Activated gamma-delta T cell treated with anti-CD3 and anti-CD28 coated beads, Interleukin-2, amount 50 U/mL, for 16 hours (primary cell): ENCODE results near the gene CCS.
A peak's percentile ranks its signal among the peaks of the same experiment; 100 is the strongest.
"Not testable (repeated sequence)": the region's sequence is repeated elsewhere in the genome, so short reads cannot be mapped to it uniquely, and the experiment has no call there.

Source experiments
- DNase-seq: peaks from one replicate; pipeline ENCODE4 v3.0.0-alpha.2; 2020; ENCODE audit warnings: low read depth

CCS gene

GRCh38 chr11:66626382-66626781 lies 33.4 kb downstream of the CCS start:
- DNase-seq = no peak

DNA sequence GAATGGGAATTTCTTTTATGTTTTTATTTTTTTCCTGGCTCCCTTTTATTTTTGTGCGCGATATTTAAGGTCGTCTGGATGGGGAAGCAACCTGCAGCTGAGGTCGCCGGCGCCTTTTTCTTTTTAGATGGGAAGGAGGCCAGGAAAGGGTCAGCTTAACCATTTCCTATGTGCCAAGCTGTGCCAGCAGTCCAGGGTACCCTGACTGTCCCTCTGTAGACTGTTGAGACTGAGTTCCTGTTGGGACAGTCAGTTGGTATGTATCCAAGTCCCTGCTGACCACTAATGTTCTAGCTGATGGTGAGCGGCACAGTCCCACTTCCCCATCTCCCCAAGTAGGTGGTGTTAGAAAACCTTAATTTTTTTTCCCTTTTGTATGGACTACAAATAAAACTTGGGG lies 33.9 kb downstream of the CCS start:
- DNase-seq = no peak

DNA sequence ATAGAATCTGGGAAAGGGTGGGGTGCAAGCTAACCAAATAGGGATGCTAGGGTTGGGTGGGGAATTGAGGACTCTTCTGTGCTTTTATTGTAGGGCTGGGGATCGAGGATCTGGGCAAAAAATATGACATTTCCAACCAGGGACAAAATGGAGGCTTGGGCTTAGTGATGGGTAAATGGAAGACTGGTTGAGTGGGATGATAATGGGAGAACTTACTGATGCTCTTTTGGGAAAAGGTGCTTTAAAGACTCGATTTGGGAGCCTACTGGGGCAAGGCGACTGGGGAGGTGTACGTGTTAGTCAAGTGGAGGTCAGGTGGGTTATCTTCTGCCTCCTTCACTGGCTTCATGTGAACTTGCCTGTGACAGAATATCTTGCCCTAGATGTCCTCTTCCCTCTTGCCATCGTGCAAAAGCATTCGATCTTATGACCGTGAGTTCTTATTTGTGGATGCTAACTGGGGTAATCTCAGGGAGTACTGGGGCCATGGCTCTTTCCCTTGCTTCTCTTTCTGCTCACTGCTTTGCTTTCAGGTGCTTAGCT lies 35.1 kb downstream of the CCS start:
- no peak for DNase-seq

- DNase-seq = no peak
Measured at GRCh38 chr11:66629356-66629755, 36.4 kb downstream of the CCS start.

DNA sequence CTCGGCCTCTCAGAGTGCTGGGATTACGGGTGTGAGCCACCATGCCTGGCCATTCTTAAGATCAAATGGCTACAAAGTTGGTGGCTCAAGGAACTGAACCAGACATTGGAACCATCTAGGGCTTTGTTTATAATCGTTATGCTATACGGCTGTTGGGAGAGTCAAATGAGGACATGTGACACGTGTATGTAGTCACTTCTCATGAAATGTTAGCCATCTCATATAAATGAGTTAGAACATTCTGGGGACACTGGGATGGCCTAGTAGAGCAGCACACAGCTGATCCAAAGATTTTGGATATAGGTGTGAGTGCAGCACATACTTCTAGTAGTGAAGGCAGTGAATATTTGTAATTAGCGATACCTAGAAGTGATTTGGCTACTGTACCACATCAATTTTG lies 38.9 kb downstream of the CCS start:
- DNase-seq = no peak

- no peak for DNase-seq
Measured at GRCh38 chr11:66632952-66633351, 40.0 kb downstream of the CCS start.

DNA sequence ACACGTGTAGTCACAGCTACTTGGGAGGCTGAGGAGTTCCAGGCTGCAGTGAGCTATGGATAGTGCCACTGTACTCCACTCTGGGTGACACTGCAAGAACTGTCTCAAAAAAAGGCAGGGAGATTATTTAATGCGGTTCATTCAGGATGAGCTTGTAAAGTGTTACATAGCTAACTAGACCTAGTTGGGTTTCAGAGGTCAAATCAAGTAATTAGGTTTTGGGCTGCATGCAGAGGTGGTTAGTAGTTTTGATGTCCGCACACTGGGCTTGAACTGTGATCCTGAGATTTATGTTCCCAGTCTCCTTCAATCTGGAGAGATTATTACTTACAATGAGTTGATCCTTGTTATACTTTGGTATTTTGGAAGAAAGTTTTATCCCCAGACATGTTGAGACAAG lies 43.4 kb downstream of the CCS start:
- DNase-seq = no peak

- no peak for DNase-seq
Measured at GRCh38 chr11:66637557-66638176, 44.7 kb downstream of the CCS start.

GRCh38 chr11:66638177-66639065 lies 45.4 kb downstream of the CCS start, which contains the start of gene RBM4:
Gene RBM4 (plus strand): TSS chr11:66638703. CDS start chr11:66639712, 1,009 bp downstream.
- DNase-seq = peak; percentile 94

DNA sequence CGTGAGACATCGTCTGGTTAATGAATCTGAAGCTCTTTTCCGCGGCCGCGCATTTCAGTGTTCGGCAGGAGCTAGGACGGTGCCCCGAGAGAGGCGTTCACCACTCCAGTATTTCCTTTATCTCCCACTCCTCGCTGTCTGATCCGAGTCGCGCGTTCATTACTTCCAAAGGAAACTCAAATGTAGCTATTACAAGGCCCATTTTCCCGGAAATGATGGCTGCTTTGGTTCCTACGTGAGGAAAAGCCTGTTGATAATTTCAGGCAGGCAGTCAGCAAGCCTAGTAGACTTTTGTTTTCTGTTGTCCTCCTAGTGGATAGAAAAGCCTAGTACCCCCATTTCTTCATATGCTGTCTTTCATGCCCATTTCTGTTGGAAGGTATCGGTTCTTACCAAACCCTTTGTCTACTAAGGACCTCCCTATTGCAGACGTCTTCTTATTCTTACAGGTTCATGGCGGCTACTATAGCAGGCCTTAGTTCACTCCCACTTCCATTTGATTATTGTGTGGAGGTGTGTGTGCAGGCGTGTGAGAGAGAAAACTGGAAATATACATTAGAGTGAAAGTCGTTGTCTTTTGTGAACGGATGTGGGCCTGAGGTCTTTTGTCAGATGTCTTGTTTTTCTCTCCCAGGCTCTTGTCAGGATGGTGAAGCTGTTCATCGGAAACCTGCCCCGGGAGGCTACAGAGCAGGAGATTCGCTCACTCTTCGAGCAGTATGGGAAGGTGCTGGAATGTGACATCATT lies 46.3 kb downstream of the CCS start:
- DNase-seq = no peak

GRCh38 chr11:66639814-66640340 lies 46.9 kb downstream of the CCS start:
- not testable (repeated sequence) for DNase-seq

GRCh38 chr11:66641834-66642233 lies 48.8 kb downstream of the CCS start:
- DNase-seq = no peak

DNA sequence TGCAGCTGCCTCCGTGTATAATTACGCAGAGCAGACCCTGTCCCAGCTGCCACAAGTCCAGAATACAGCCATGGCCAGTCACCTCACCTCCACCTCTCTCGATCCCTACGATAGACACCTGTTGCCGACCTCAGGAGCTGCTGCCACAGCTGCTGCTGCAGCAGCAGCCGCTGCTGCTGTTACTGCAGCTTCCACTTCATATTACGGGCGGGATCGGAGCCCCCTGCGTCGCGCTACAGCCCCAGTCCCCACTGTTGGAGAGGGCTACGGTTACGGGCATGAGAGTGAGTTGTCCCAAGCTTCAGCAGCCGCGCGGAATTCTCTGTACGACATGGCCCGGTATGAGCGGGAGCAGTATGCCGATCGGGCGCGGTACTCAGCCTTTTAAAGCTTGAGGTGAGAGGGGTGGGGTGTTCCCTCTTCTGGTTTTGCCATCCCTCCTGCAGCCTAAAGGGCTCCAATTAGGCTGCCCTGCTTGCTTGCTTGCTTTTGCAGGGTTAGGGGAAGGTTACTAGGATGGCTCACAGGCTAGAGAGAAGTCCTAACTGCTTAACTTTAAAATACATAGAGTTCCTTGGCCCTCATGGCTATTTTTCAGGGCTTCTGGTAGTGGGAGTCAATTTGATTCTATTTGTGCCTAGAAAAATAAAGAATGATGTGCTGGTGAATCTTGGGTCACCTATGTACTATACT lies 50.9 kb downstream of the CCS start:
- no peak for DNase-seq

- no peak for DNase-seq
Measured at GRCh38 chr11:66646828-66647227, 53.8 kb downstream of the CCS start.

DNA sequence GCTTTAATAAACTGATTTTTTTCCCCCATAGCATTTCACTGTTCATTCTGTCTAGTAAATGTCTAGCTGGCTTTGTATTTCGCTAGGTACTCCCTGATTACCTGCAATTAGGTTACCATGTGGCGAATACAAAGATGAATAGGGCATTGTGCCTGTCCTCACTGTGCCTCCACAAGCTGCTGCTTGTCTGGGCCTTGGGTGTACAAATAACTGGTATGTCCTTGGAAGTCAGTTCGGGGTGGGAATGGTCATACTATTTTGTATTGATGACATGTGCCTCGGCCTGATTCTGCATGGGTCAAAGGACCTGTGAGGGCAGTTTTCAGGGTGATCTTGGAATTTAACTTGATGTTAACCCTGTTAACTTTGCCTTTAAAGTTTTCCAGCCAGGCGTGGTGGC lies 56.9 kb downstream of the CCS start:
- no peak for DNase-seq

- no peak for DNase-seq
Measured at GRCh38 chr11:66651016-66651415, 58.0 kb downstream of the CCS start.

GRCh38 chr11:66652651-66653050 lies 59.7 kb downstream of the CCS start:
- no peak for DNase-seq

DNA sequence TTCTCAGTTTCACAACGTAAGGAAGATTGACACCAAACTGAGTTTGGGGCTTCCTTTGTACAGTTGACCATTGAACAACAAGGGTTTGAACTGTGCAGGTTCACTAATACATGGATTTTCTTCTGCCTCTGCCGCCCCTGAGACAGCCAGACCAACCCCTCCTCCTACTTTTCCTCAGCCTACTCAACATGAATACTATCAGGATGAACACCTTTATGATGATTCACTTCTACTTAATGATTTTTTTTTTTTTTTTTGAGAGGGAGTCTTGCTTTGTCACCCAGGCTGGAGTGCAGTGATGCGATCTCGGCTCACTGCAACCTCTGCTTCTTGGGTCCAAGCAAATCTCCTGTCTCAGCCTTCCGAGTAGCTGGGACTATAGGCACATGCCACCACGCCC lies 60.1 kb downstream of the CCS start:
- no peak for DNase-seq
